Subcutaneous abdominal adipose tissue (tissue), 5 donors: ENCODE measurements around the gene MEI1.

ENCODE experiments used
- H3K27ac ChIP-seq: one replicate; pipeline ENCODE4 v1.7.0; 2013; ENCODE audit warnings: low read depth, mild to moderate bottlenecking, inconsistent platforms, low read length, moderate library complexity
- H3K27me3 ChIP-seq, 5 donors: one replicate each; pipeline ENCODE4 v1.7.0; 2013; ENCODE audit warnings: low read length in 5 of 5, inconsistent platforms in 1 of 5; ENCODE audit not compliant: control insufficient read depth in 5 of 5, insufficient read depth in 4 of 5
- H3K36me3 ChIP-seq, 5 donors: one replicate each; pipeline ENCODE4 v1.7.0; 2013; ENCODE audit warnings: low read length in 5 of 5; ENCODE audit not compliant: control insufficient read depth in 5 of 5, insufficient read depth in 5 of 5
- H3K4me1 ChIP-seq, 5 donors: one replicate each; pipeline ENCODE4 v1.7.0; 2013; ENCODE audit warnings: low read length in 5 of 5, mild to moderate bottlenecking in 3 of 5, moderate library complexity in 1 of 5; ENCODE audit not compliant: control insufficient read depth in 5 of 5, insufficient read depth in 5 of 5
- H3K4me3 ChIP-seq, 5 donors: one replicate each; pipeline ENCODE4 v1.7.0; 2013; ENCODE audit warnings: low read length in 5 of 5, low read depth in 1 of 5
- H3K9ac ChIP-seq, 5 donors: one replicate each; pipeline ENCODE4 v1.7.0; 2013; ENCODE audit warnings: low read length in 5 of 5, mild to moderate bottlenecking in 4 of 5, moderate library complexity in 3 of 5
- H3K9me3 ChIP-seq, 5 donors: one replicate each; pipeline ENCODE4 v1.7.0; 2013; ENCODE audit warnings: low read length in 5 of 5; ENCODE audit not compliant: control insufficient read depth in 5 of 5
- donor health status: healthy.
- donor health status: healthy.
- donor health status: healthy.
- donor health status: healthy.
- donor health status: healthy.

MEI1 gene

GRCh38 chr22:41690476-41690875, 8.8 kb upstream of the MEI1 start:
- Histone ChIP-seq H3K27me3 (no peaks in the 10 kb centered on the region), H3K36me3 (peaks cover 0 to 15% (median 9%) of the 10 kb centered on the region in 5 donors), H3K27ac (no peak overlapping the region), H3K9ac (no peak overlapping the region), H3K9me3 (no peaks in the 10 kb centered on the region), H3K4me1 (peaks cover 0 to 18% (median 12%) of the 10 kb centered on the region in 5 donors), H3K4me3 (no peak overlapping the region)

DNA sequence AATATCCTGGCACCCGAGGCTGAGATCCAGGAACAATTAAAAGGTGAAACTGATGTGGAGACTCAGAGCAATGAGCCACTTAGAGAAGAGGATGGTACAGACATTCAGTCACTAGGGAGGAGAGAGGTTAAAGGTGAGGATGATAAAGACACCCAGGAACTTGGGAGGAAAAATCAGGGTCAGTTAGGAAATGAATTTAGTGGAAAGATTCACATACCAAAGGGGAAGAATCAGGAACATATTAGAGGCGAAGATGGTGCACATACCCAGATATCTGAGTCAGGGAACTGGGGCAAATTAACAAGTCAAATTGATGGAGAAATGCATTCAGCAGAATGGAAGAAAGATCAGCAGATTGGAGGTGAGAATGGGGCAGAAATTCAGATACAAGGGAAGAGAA, 4.1 kb upstream of the MEI1 start:
- no peak overlapping the region for H3K9ac ChIP-seq
- H3K27me3 ChIP-seq: no peaks in the 10 kb centered on the region
- H3K27ac ChIP-seq: no peak overlapping the region

GRCh38 chr22:41696703-41697102, 2.6 kb upstream of the MEI1 start:
- Histone ChIP-seq H3K36me3 (peaks cover 0 to 15% (median 9%) of the 10 kb centered on the region in 5 donors), H3K4me3 (peak overlapping the region in 1 of 5 donors; percentile 62), H3K4me1 (peaks cover 0 to 21% (median 18%) of the 10 kb centered on the region in 5 donors), H3K9me3 (no peaks in the 10 kb centered on the region), H3K9ac (peak overlapping the region in 2 of 5 donors; percentile 44 to 53), H3K27ac (no peak overlapping the region), H3K27me3 (no peaks in the 10 kb centered on the region)

More for the DNA sequence above, 4.1 kb upstream of the MEI1 start:
- H3K4me3 ChIP-seq: no peak overlapping the region
- H3K36me3 ChIP-seq: peaks cover 0 to 15% (median 9%) of the 10 kb centered on the region in 5 donors
- no peaks in the 10 kb centered on the region for H3K9me3 ChIP-seq
- peaks cover 0 to 21% (median 18%) of the 10 kb centered on the region in 5 donors for H3K4me1 ChIP-seq

DNA sequence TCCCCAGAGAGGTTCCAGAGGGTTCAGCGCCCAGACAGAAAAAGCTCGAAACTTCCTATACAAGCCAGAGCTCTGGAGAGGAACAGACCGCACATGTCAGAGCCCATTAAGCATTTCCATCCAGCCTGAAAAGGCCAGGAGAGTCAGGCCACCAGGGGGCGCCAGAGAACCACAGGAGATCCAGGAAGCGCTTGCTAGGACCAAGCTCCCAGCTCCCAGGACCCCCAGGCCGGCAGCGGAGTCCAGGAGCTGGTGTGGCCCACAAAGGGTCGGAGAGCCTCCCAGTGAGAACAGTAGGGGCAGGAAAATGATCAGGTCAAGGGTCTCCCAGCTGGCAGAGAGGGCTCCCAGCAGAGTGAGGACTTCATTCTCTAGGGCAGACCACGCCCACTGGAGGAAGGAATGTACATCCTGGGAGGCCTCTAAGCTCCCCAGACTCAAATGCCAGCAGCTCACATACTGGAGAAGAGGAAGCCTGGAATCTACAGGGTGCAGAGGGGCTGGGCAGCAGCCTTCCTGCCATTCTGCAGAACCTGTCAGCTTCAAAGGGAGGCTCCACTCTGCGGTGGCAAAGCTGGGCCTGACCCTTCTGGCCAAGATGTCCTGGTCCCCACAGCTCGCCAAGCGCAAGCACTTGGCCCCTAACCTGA, 2.1 kb upstream of the MEI1 start:
- Histone ChIP-seq H3K36me3 (peaks cover 0 to 15% (median 9%) of the 10 kb centered on the region in 5 donors), H3K4me1 (peaks cover 0 to 21% (median 18%) of the 10 kb centered on the region in 5 donors), H3K27ac (no peak overlapping the region), H3K9me3 (no peaks in the 10 kb centered on the region), H3K4me3 (peak overlapping the region in 4 of 5 donors; percentile 31 to 62 (median 50)), H3K27me3 (no peaks in the 10 kb centered on the region), H3K9ac (peak overlapping the region in 3 of 5 donors; percentile 36 to 53 (median 44))

DNA sequence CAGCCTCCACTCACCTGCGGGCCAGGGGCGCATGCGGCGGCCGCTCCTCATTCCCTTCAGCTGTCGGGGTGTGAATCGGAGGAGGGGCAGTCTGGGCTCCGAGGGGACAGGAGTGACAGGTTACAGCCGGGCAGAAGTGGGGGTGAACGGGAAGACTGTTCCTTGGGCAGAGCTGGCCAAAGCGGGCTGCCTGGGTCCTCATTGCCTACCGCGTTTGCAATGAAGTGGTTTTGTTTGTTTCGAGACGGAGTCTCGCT, 733 bp downstream of the MEI1 start:
- Histone ChIP-seq H3K4me1 (peaks cover 0 to 21% (median 18%) of the 10 kb centered on the region in 5 donors), H3K4me3 (no peak overlapping the region), H3K9me3 (no peaks in the 10 kb centered on the region), H3K27me3 (no peaks in the 10 kb centered on the region), H3K36me3 (no peaks in the 10 kb centered on the region), H3K9ac (no peak overlapping the region), H3K27ac (no peak overlapping the region)

GRCh38 chr22:41702763-41703162, 3.5 kb downstream of the MEI1 start:
- H3K9ac ChIP-seq: no peak overlapping the region
- no peaks in the 10 kb centered on the region for H3K36me3 ChIP-seq
- no peaks in the 10 kb centered on the region for H3K9me3 ChIP-seq

DNA sequence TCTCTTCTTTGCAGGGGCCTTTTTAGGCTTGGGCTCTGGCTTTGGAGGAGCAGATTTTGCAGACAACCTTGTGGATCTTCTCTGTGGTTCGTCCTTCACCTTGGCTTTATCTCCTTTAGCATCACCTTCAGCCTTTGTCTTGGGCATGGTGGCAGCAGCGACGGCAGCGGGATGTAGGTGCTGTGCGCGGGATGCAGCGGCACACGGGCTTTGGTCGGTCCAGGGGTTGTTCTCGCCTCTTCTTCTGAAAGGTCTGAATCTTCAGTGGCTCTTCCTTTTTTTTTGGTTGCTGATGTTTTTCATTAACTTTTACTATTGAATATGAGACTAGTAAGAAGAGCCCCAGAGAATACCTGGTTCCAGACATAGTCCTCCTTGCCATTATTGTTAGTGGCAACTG, 10.0 kb downstream of the MEI1 start:
- Histone ChIP-seq H3K9me3 (no peaks in the 10 kb centered on the region), H3K27ac (no peak overlapping the region), H3K27me3 (no peaks in the 10 kb centered on the region), H3K4me3 (no peak overlapping the region), H3K4me1 (no peaks in the 10 kb centered on the region), H3K9ac (no peak overlapping the region), H3K36me3 (no peaks in the 10 kb centered on the region)

More at GRCh38 chr22:41702763-41703162, 3.5 kb downstream of the MEI1 start:
- H3K27me3 ChIP-seq: no peaks in the 10 kb centered on the region
- H3K27ac ChIP-seq: no peak overlapping the region
- peaks cover 0 to 8% (median 7%) of the 10 kb centered on the region in 5 donors for H3K4me1 ChIP-seq
- no peak overlapping the region for H3K4me3 ChIP-seq

DNA sequence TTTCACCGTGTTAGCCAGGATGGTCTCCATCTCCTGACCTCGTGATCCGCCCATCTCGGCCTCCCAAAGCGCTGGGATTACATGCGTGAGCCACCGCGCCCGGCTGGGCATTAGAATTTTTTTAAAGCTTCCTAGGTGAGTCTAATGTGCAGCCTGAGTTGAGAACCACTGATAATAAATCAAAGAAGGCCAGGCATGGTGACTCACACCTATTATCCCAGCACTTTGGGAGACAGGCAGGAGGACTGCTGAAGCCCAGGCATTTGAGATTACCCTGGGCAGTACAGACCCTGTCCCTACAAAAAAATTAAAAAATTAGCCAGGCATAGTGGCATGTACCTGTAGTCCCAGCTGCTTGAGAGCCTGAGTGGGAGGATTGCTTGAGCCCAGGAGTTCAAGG, 13.7 kb downstream of the MEI1 start:
- Histone ChIP-seq H3K4me1 (no peaks in the 10 kb centered on the region), H3K27ac (no peak overlapping the region), H3K9me3 (no peaks in the 10 kb centered on the region), H3K27me3 (no peaks in the 10 kb centered on the region), H3K9ac (no peak overlapping the region), H3K4me3 (no peak overlapping the region), H3K36me3 (no peaks in the 10 kb centered on the region)

GRCh38 chr22:41722496-41722895, 23.2 kb downstream of the MEI1 start:
- no peaks in the 10 kb centered on the region for H3K4me1 ChIP-seq
- H3K36me3 ChIP-seq: no peaks in the 10 kb centered on the region
- no peak overlapping the region for H3K4me3 ChIP-seq
- no peak overlapping the region for H3K9ac ChIP-seq
- no peaks in the 10 kb centered on the region for H3K9me3 ChIP-seq
- peaks cover 0 to 3% (median 0%) of the 10 kb centered on the region in 5 donors for H3K27me3 ChIP-seq
- no peak overlapping the region for H3K27ac ChIP-seq

DNA sequence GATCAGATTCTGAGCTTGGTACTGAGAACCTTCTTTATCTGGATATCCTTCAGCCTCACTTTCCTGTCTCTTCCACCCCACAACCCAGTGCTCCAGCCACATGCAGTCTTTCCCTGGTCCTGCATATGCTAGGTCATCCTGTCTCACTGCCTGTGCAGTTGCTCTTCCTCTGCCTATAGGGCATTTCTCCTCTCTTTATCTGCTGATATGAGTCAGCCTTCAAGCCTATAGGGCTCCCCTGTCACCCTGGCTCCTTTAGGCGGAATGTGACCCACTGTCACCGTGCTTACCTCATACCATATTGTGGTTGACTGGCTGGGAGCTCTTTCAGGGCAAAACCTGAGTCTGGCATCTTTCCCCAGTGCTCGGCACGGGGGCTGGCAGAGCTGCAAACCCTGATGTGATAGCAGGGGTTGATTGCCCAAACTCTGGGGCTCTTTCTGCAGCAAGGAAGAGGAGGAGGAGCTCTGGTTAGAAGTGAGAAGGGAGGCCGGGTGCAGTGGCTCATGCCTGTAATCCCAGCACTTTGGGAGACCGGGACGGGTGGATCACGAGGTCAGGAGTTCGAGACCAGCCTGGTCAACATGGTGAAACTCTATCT, 26.3 kb downstream of the MEI1 start:
- H3K9ac ChIP-seq: no peak overlapping the region
- H3K4me3 ChIP-seq: no peak overlapping the region
- H3K4me1 ChIP-seq: no peaks in the 10 kb centered on the region
- H3K36me3 ChIP-seq: no peaks in the 10 kb centered on the region
- H3K27me3 ChIP-seq: peaks cover 0 to 3% (median 0%) of the 10 kb centered on the region in 5 donors
- no peak overlapping the region for H3K27ac ChIP-seq
- H3K9me3 ChIP-seq: no peaks in the 10 kb centered on the region
